Vagina (tissue), 2 donors: ENCODE measurements around the gene PRUNE1.

Experiments
- POLR2A ChIP-seq, 2 donors: fragments of 450-650 bp; IDR thresholded peaks; one replicate each; pipeline ENCODE4 v1.6.1; 2017; ENCODE audit warnings: antibody characterized with exemption in 2 of 2, mild to moderate bottlenecking in 2 of 2, moderate library complexity in 2 of 2
- POLR2AphosphoS5 ChIP-seq, 2 donors: sonication (generic); formaldehyde crosslinking; IDR thresholded peaks; one replicate each; pipeline ENCODE4 v1.9.0; 2017; ENCODE audit warnings: antibody characterized with exemption in 2 of 2, mild to moderate bottlenecking in 2 of 2, low read depth in 1 of 2; ENCODE audit not compliant: insufficient read depth in 1 of 2
- TF ChIP-seq, protein P1 (sequence below), 3 experiments: fragments of 450-650 bp in 2 of 3; fragments of 200-600 bp in 1 of 3; sonication (generic) in 1 of 3; IDR thresholded peaks; one replicate each; pipeline ENCODE4 v1.5.1; 2017 to 2019; ENCODE audit warnings: antibody characterized with exemption in 3 of 3, mild to moderate bottlenecking in 2 of 3, moderate library complexity in 2 of 3

DNA sequence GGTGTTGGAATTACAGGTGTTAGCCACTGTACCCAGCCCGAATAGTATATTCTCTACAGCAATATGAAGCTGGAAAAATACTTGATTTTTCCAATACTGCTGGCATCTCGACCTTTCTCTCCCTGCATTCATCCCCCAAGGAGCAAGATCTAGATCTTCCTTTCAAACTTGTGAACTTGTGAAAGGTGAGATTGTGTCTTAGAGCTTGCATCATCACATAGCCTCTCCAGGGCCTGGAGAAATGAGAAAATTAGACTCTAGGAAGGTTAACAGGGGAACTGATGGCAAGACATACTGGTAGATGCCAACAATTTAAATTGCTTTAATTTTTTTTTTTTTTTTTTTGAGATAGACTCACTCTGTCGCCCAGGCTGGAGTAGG is 2.1 kb downstream of the PRUNE1 start:
- TF ChIP-seq, protein P1, sequence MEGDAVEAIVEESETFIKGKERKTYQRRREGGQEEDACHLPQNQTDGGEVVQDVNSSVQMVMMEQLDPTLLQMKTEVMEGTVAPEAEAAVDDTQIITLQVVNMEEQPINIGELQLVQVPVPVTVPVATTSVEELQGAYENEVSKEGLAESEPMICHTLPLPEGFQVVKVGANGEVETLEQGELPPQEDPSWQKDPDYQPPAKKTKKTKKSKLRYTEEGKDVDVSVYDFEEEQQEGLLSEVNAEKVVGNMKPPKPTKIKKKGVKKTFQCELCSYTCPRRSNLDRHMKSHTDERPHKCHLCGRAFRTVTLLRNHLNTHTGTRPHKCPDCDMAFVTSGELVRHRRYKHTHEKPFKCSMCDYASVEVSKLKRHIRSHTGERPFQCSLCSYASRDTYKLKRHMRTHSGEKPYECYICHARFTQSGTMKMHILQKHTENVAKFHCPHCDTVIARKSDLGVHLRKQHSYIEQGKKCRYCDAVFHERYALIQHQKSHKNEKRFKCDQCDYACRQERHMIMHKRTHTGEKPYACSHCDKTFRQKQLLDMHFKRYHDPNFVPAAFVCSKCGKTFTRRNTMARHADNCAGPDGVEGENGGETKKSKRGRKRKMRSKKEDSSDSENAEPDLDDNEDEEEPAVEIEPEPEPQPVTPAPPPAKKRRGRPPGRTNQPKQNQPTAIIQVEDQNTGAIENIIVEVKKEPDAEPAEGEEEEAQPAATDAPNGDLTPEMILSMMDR (IDR thresholded peaks at IDR 0.05) = no peak
- TF ChIP-seq POLR2A (IDR thresholded peaks at IDR 0.05) (no peak), POLR2AphosphoS5 (IDR thresholded peaks at IDR 0.05; ENCODE audit: insufficient read depth in 1 of 2, low read depth in 1 of 2) (no peak)
